Liver (tissue), 9 donors: ENCODE measurements around the gene NRG4. TPM values are rescaled to one million over a fixed set of nuclear protein-coding genes. Genes with fewer than 3 reads are reported as not detected.
"Not testable (repeated sequence)": the region's sequence is repeated elsewhere in the genome, so short reads cannot be mapped to it uniquely, and the experiment has no call there.

Experiments
- DNase-seq: peaks from one replicate; pipeline ENCODE4 v3.0.0-alpha.2; 2017; ENCODE audit warnings: low spot score
- H3K27ac ChIP-seq, 2 donors: one replicate each; pipeline ENCODE4 v1.7.0; 2013; ENCODE audit warnings: inconsistent platforms in 2 of 2, low read length in 2 of 2, control low read depth in 1 of 2, low read depth in 1 of 2, mild to moderate bottlenecking in 1 of 2
- H3K27me3 ChIP-seq, 4 donors: one replicate each; pipeline versions ENCODE4 v1.6.1 to v1.7.0; 2013; ENCODE audit warnings: low read length in 3 of 4, inconsistent platforms in 1 of 4, mild to moderate bottlenecking in 1 of 4, moderate library complexity in 1 of 4; ENCODE audit not compliant: control insufficient read depth in 4 of 4, insufficient read depth in 4 of 4
- H3K36me3 ChIP-seq, 4 donors: one replicate each; pipeline versions ENCODE4 v1.6.1 to v1.7.0; 2013; ENCODE audit warnings: low read length in 3 of 4, mild to moderate bottlenecking in 3 of 4, low read depth in 1 of 4, moderate library complexity in 1 of 4; ENCODE audit not compliant: control insufficient read depth in 4 of 4, insufficient read depth in 3 of 4
- H3K4me1 ChIP-seq, 4 donors: one replicate each; pipeline versions ENCODE4 v1.6.1 to v1.7.0; 2013; ENCODE audit warnings: low read length in 3 of 4, mild to moderate bottlenecking in 3 of 4, moderate library complexity in 1 of 4; ENCODE audit not compliant: control insufficient read depth in 4 of 4, insufficient read depth in 4 of 4
- H3K4me3 ChIP-seq, 3 donors: one replicate each; pipeline versions ENCODE4 v1.6.1 to v1.7.0; 2013; ENCODE audit warnings: low read length in 3 of 3, control low read depth in 1 of 3, low read depth in 1 of 3, mild to moderate bottlenecking in 1 of 3
- H3K9ac ChIP-seq, 2 donors: one replicate each; pipeline ENCODE4 v1.7.0; 2013; ENCODE audit warnings: low read length in 2 of 2, mild to moderate bottlenecking in 2 of 2, moderate library complexity in 2 of 2, control low read depth in 1 of 2, low read depth in 1 of 2
- H3K9me3 ChIP-seq, 4 donors: one replicate each; pipeline versions ENCODE4 v1.6.1 to v1.7.0; 2013; ENCODE audit warnings: low read length in 3 of 4; ENCODE audit not compliant: control insufficient read depth in 4 of 4
- ATF3 ChIP-seq: IDR thresholded peaks from 2 replicates; pipeline ENCODE4 v1.6.1; 2016; ENCODE audit warnings: antibody characterized with exemption
- FOXA1 ChIP-seq: IDR thresholded peaks from 2 replicates; pipeline ENCODE4 v1.6.1; 2016; ENCODE audit warnings: antibody characterized with exemption
- FOXA2 ChIP-seq: IDR thresholded peaks from 2 replicates; pipeline ENCODE4 v1.6.1; 2016; ENCODE audit warnings: antibody characterized with exemption
- GABPA ChIP-seq, 2 donors: IDR thresholded peaks in 1 of 2; conservative IDR thresholded peaks in 1 of 2; 2 replicates each; pipeline ENCODE4 v1.6.1; 2016; ENCODE audit warnings: antibody characterized with exemption in 2 of 2, mild to moderate bottlenecking in 1 of 2, moderate library complexity in 1 of 2
- HNF4A ChIP-seq, 2 donors: conservative IDR thresholded peaks; 2 replicates each; pipeline ENCODE4 v1.6.1; 2016; ENCODE audit warnings: antibody characterized with exemption in 2 of 2, mild to moderate bottlenecking in 2 of 2
- JUND ChIP-seq, 2 donors: IDR thresholded peaks; 2 replicates each; pipeline ENCODE4 v1.6.1; 2016; ENCODE audit warnings: antibody characterized with exemption in 2 of 2
- RAD21 ChIP-seq, 2 donors: IDR thresholded peaks; 2 replicates each; pipeline ENCODE4 v1.6.1; 2016; ENCODE audit warnings: antibody characterized with exemption in 2 of 2, mild to moderate bottlenecking in 2 of 2
- REST ChIP-seq: IDR thresholded peaks from 2 replicates; pipeline ENCODE4 v1.6.1; 2016; ENCODE audit warnings: antibody characterized with exemption, mild to moderate bottlenecking
- TAF1 ChIP-seq: conservative IDR thresholded peaks from 2 replicates; pipeline ENCODE4 v1.6.1; 2016; ENCODE audit warnings: antibody characterized with exemption, mild to moderate bottlenecking
- YY1 ChIP-seq: IDR thresholded peaks from 2 replicates; pipeline ENCODE4 v1.6.1; 2016; ENCODE audit warnings: antibody characterized with exemption, mild to moderate bottlenecking
- WGBS: extraction: QIAGEN DNeasy Blood & Tissue Kit; methylation state at CpG from one replicate; pipeline ENCODE4 v1.1.7; 2013; 5-methylcytosine and 5-hydroxymethylcytosine counted together
- polyA plus RNA-seq, 2 donors: library from polyadenylated mRNA; stranded (reverse) in 1 of 2; unstranded in 1 of 2; fragments of 200-250 nt in 1 of 2; fragments of >200 nt in 1 of 2; fragmentation: Nextera tagmentation in 1 of 2; extraction: Ambion mirVana in 1 of 2; gene quantifications; one replicate each; pipeline versions ENCODE4 v1.2.1 to v1.2.3, GENCODE V29; 2013 to 2015
- total RNA-seq, 2 donors: library from RNA; depleted of rRNA; stranded (reverse); fragments of >200 nt; gene quantifications; one replicate each; pipeline ENCODE4 v1.2.3, GENCODE V29; 2014
- TF ChIP-seq, protein P1 (sequence below): fragments of 150-350 bp; IDR thresholded peaks from 2 replicates; pipeline ENCODE4 v1.5.1; 2017; ENCODE audit warnings: improper control_type of control experiment, low read depth, low read length; ENCODE audit not compliant: missing input control
- TF ChIP-seq, protein P2 (sequence below): IDR thresholded peaks from 2 replicates; pipeline ENCODE4 v1.6.1; 2016; ENCODE audit warnings: antibody characterized with exemption
- TF ChIP-seq, protein P3 (sequence below): IDR thresholded peaks from 2 replicates; pipeline ENCODE4 v1.6.1; 2016; ENCODE audit warnings: antibody characterized with exemption
- donor health status: healthy.
- donor health status: healthy.
- donor health status: healthy.
- donor health status: healthy.
- donor health status: healthy.

Gene NRG4
- total and polyA plus RNA-seq, 4 donors = 0.51 to 1.3 (median 1.0) TPM; not detected in 1

GRCh38 chr15:75981149-75981815, 30.9 kb downstream of the NRG4 start:
- Histone ChIP-seq H3K27ac (no peak overlapping the region), H3K9ac (no peak overlapping the region), H3K9me3 (no peaks in the 10 kb centered on the region), H3K36me3 (no peaks in the 10 kb centered on the region), H3K4me3 (no peak overlapping the region), H3K4me1 (no peaks in the 10 kb centered on the region), H3K27me3 (no peaks in the 10 kb centered on the region)
- no peak for DNase-seq
- TF ChIP-seq ATF3 (no peak), HNF4A (conservative IDR thresholded peaks at IDR 0.05) (no peak), GABPA (IDR thresholded peaks at IDR 0.05 in 1 of 2, conservative IDR thresholded peaks at IDR 0.05 in 1 of 2) (no peak), YY1 (no peak), REST (no peak), JUND (IDR thresholded peaks at IDR 0.05) (no peak), TAF1 (no peak), FOXA1 (no peak), RAD21 (IDR thresholded peaks at IDR 0.05) (no peak), FOXA2 (no peak)
- TF ChIP-seq, protein P1, sequence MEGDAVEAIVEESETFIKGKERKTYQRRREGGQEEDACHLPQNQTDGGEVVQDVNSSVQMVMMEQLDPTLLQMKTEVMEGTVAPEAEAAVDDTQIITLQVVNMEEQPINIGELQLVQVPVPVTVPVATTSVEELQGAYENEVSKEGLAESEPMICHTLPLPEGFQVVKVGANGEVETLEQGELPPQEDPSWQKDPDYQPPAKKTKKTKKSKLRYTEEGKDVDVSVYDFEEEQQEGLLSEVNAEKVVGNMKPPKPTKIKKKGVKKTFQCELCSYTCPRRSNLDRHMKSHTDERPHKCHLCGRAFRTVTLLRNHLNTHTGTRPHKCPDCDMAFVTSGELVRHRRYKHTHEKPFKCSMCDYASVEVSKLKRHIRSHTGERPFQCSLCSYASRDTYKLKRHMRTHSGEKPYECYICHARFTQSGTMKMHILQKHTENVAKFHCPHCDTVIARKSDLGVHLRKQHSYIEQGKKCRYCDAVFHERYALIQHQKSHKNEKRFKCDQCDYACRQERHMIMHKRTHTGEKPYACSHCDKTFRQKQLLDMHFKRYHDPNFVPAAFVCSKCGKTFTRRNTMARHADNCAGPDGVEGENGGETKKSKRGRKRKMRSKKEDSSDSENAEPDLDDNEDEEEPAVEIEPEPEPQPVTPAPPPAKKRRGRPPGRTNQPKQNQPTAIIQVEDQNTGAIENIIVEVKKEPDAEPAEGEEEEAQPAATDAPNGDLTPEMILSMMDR = no peak
- TF ChIP-seq, protein P2, sequence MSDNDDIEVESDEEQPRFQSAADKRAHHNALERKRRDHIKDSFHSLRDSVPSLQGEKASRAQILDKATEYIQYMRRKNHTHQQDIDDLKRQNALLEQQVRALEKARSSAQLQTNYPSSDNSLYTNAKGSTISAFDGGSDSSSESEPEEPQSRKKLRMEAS = no peak
- TF ChIP-seq, protein P3, sequence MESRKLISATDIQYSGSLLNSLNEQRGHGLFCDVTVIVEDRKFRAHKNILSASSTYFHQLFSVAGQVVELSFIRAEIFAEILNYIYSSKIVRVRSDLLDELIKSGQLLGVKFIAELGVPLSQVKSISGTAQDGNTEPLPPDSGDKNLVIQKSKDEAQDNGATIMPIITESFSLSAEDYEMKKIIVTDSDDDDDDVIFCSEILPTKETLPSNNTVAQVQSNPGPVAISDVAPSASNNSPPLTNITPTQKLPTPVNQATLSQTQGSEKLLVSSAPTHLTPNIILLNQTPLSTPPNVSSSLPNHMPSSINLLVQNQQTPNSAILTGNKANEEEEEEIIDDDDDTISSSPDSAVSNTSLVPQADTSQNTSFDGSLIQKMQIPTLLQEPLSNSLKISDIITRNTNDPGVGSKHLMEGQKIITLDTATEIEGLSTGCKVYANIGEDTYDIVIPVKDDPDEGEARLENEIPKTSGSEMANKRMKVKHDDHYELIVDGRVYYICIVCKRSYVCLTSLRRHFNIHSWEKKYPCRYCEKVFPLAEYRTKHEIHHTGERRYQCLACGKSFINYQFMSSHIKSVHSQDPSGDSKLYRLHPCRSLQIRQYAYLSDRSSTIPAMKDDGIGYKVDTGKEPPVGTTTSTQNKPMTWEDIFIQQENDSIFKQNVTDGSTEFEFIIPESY = no peak
- WGBS = 74% methylated on average over 2 of the region's 2 CpGs

DNA sequence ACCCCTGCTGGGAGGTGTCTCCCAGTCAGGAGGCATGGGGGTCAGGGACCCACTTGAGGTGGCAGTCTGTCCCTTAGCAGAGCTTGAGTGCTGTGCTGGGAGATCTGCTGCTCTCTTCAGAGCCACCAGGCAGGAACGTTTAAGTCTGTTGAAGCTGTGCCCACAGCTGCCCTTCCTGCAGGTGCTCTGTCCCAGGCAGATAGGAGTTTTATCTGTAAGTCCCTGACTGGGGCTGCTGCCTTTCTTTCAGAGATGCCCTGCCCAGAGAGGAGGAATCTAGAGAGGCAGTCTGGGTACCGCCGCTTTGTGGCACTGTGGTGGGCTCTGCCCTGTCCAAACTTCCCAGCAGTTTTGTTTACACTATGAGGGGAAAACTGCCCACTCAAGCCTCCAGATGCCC, 35.5 kb downstream of the NRG4 start:
- WGBS = 92% methylated on average over 3 of the region's 3 CpGs
- H3K9ac ChIP-seq, H3K27ac ChIP-seq, DNase-seq, H3K27me3 ChIP-seq, H3K4me1 ChIP-seq, H3K36me3 ChIP-seq, H3K9me3 ChIP-seq, H3K4me3 ChIP-seq: not testable (repeated sequence)
